Measurements from ENCODE around the gene ATP11A.

DNA sequence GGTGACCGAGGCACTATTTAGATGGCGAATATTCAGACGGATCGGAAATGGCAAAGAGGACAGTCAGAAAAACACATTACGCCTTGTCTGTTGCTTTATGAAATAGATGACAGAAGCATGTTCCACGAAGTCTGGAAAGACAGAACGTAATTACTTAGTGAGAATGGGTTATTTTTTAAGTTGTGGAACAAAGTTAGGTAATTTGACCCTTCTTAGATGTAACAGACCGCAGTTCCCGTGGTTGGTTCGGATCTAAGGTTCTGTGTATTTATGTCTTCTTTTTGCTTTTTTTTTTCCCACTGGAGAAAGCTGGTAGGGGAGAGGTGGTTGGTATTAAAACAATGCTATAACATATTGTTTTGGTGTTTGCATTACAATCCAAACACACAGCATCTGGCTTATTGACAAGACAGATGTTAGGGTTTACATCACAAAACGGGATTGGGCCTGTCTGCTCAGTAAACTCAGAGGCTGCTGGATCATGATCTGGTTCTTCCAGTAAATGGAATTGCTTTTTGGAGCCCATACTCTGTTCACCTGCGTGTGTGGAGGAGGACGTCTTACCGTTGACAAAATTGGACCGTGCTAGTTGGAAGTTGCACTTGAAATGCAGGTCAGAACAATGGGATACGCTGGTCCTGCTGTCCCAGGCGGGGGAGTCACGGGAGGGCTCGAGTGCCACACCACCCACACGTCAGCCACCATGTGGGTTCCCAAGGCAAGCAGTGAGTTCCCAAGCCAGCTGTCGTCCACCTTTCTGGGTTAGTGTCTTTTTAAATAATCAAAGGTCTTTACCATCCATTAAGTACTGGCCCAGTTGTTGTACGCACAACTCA is 13.8 kb downstream of the ATP11A start:
- TF ChIP-seq EZH2 (IDR thresholded peaks at IDR 0.05; ENCODE audit: low read depth, unreplicated experiment), result no peak
- TF ChIP-seq, protein P1, sequence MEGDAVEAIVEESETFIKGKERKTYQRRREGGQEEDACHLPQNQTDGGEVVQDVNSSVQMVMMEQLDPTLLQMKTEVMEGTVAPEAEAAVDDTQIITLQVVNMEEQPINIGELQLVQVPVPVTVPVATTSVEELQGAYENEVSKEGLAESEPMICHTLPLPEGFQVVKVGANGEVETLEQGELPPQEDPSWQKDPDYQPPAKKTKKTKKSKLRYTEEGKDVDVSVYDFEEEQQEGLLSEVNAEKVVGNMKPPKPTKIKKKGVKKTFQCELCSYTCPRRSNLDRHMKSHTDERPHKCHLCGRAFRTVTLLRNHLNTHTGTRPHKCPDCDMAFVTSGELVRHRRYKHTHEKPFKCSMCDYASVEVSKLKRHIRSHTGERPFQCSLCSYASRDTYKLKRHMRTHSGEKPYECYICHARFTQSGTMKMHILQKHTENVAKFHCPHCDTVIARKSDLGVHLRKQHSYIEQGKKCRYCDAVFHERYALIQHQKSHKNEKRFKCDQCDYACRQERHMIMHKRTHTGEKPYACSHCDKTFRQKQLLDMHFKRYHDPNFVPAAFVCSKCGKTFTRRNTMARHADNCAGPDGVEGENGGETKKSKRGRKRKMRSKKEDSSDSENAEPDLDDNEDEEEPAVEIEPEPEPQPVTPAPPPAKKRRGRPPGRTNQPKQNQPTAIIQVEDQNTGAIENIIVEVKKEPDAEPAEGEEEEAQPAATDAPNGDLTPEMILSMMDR (conservative IDR thresholded peaks at IDR 0.05; ENCODE audit: low read depth in 2 of 2), result no peak

All from GM23338 (cell line).